Aorta (tissue), 5 donors: ENCODE data around the gene ELAVL2. TPM values are rescaled to one million over a fixed set of nuclear protein-coding genes. Genes with fewer than 3 reads are reported as not detected.

ENCODE experiments used
- ATAC-seq: fragments of 200-7000 bp; cut with Tn5 transposase; one replicate; pipeline ENCODE4 v1.9.1; 2022; ENCODE audit warnings: moderate library complexity; ENCODE audit not compliant: low FRiP score
- DNase-seq, 2 donors: peaks; one replicate each; pipeline ENCODE4 v3.0.0-alpha.2; 2020
- H3K27ac ChIP-seq, 2 donors: one replicate each; pipeline ENCODE4 v1.5.1; 2013; ENCODE audit warnings: low read length in 2 of 2, mild to moderate bottlenecking in 2 of 2, moderate library complexity in 2 of 2, control low read depth in 1 of 2, inconsistent platforms in 1 of 2, low read depth in 1 of 2
- H3K27me3 ChIP-seq, 2 donors: one replicate each; pipeline ENCODE4 v1.6.1; 2013; ENCODE audit warnings: control low read depth in 1 of 2, low read length in 1 of 2, mild to moderate bottlenecking in 1 of 2, moderate library complexity in 1 of 2; ENCODE audit not compliant: insufficient read depth in 2 of 2, control insufficient read depth in 1 of 2
- H3K36me3 ChIP-seq, 2 donors: one replicate each; pipeline ENCODE4 v1.6.1; 2013; ENCODE audit warnings: control low read depth in 1 of 2, low read length in 1 of 2, mild to moderate bottlenecking in 1 of 2; ENCODE audit not compliant: insufficient read depth in 2 of 2, control insufficient read depth in 1 of 2
- H3K4me1 ChIP-seq, 2 donors: one replicate each; pipeline ENCODE4 v1.6.1; 2013; ENCODE audit warnings: low read length in 2 of 2, control low read depth in 1 of 2, mild to moderate bottlenecking in 1 of 2, moderate library complexity in 1 of 2; ENCODE audit not compliant: insufficient read depth in 2 of 2, control insufficient read depth in 1 of 2
- H3K4me3 ChIP-seq, 2 donors: one replicate each; pipeline ENCODE4 v1.5.1; 2013; ENCODE audit warnings: low read length in 2 of 2, control low read depth in 1 of 2, mild to moderate bottlenecking in 1 of 2
- H3K9me3 ChIP-seq: one replicate; pipeline ENCODE4 v1.6.1; 2013; ENCODE audit warnings: mild to moderate bottlenecking, low read length; ENCODE audit not compliant: control insufficient read depth
- WGBS, 2 donors: extraction: QIAGEN DNeasy Blood & Tissue Kit; methylation state at CpG; one replicate each; pipeline ENCODE4 v1.1.7; 2013; 5-methylcytosine and 5-hydroxymethylcytosine counted together
- intact Hi-C, 2 donors: fragments of 100-400 bp; cut with DNase I; formaldehyde crosslinking; loops; one replicate each; pipeline versions ENCODE4 v1.14.2 to v1.15.0; 2022
- polyA plus RNA-seq, 2 donors: library from polyadenylated mRNA; stranded (reverse); fragments of 200-250 nt; gene quantifications; one replicate each; pipeline ENCODE4 v1.2.3, GENCODE V29; 2013
- total RNA-seq, 2 donors: library from RNA; stranded (reverse); fragmentation: NEBNext Ultra II Directional; extraction: Animal tissue kit (Norgen Biotek cat#: 25700); gene quantifications; one replicate each; pipeline ENCODE4 v1.2.1, GENCODE V29; 2021
- donor health status: healthy with polysubstance abuse.
- donor health status: Bipolar disorder and iron deficiency.
- donor health status: DM: no; HTN: no; CAD: no.
- donor health status: DM: no; HTN: no; CAD: no.
- donor health status: DM: yes; HTN: yes; CAD: no.

The ELAVL2 gene
- total and polyA plus RNA-seq, 4 donors = 0.42 TPM; not detected in 3

DNA sequence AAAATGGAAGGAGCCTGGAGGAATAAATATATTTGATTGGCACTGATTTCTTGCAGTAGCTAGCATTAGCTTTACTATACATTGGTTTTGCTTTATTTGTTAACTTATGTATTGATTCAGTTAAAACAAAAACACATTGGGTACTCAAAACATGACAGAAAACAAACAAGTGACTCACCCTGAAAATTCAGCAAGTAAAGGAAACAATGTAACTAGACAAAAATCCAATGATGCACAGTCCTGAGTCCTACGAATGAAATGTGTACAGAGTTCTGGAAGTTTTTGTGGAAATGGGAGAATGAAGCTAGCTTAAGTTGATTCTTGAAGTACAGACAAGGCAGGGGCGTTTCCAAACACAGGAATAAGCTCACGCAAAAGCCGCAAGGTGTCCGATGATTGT lies 175.0 kb downstream of the ELAVL2 start:
- H3K27ac ChIP-seq = no peak overlapping the region
- no peaks in the 10 kb centered on the region for H3K4me1 ChIP-seq
- intact Hi-C loops = no loop called here
- no peaks in the 10 kb centered on the region for H3K27me3 ChIP-seq
- DNase-seq (no peak), ATAC-seq (no peak)
- H3K36me3 ChIP-seq = no peaks in the 10 kb centered on the region
- peaks cover 4% of the 10 kb centered on the region for H3K9me3 ChIP-seq
- WGBS, 2 donors = 90 to 92% methylated on average over 5 of the region's 5 CpGs
- no peak overlapping the region for H3K4me3 ChIP-seq

DNA sequence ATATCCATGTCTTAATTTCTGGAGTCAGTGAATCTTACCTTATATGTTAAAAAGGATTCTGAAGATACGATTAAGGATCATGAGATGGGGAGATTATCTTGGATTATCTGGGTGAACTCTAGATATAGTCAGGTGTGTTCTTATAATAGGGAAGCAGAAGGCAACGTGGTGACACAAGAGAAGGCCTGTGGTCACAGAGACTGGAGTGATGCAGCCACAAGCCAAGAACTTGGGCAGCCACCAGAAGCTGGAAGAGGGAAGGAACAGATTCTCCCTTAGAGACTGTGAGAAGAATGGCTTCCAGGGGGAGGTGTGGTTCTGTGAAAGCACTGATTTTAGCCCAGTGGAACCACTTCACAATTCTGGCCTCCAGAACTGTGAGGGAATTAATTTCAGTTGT lies 177.4 kb downstream of the ELAVL2 start:
- ATAC-seq (no peak), DNase-seq (no peak)
- WGBS, 2 donors = 50 to 56% methylated on average over 2 of the region's 2 CpGs
- Histone ChIP-seq H3K27ac (no peak overlapping the region), H3K36me3 (no peaks in the 10 kb centered on the region), H3K9me3 (peaks cover 7% of the 10 kb centered on the region), H3K4me3 (no peak overlapping the region), H3K4me1 (no peaks in the 10 kb centered on the region), H3K27me3 (no peaks in the 10 kb centered on the region)
- intact Hi-C loops = no loop called here

DNA sequence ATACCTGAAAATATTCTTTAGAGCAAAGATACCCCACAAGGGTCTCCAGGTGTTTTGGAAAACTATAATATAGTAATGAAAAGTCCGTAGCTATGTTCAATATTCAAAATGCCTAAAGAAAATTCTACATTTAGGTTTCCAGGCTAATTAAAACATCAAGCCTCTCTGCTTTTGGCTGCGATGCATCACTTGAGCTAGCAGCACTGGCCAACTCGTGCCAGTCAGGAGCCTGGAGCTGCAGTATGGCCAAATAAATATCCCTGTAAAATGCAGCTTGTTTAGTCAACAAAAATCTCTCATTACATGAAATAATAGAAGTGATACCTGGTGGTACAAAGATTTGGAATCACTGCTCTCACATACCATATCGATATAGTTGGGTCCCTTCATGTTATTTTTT lies 181.1 kb downstream of the ELAVL2 start:
- Histone ChIP-seq H3K27ac (no peak overlapping the region), H3K9me3 (peaks cover 5% of the 10 kb centered on the region), H3K4me3 (no peak overlapping the region), H3K36me3 (no peaks in the 10 kb centered on the region), H3K27me3 (no peaks in the 10 kb centered on the region), H3K4me1 (no peaks in the 10 kb centered on the region)
- 86 to 89% methylated on average over 4 of the region's 4 CpGs for WGBS, 2 donors
- intact Hi-C loops = no loop called here
- ATAC-seq = no peak
- DNase-seq = no peak

DNA sequence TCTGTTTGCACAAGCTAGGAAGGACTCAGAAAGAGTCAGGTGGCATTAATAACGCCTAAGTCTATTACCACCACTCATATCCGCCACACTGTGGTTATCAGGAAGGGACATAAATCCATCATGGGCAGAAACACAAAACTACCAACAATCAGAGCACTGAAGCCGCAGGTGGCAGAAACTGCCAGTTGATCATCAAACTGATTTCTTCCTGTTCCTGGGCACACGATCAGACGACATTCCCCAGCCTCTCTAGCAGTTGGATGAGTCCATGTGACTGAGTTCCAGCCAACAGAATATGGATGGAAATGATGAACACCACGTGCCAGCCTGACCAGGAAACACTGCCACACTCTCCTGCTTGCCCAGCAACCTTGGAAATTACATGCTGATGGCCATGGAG lies 181.7 kb downstream of the ELAVL2 start:
- ATAC-seq (no peak), DNase-seq (no peak)
- WGBS, 2 donors = 77 to 83% methylated on average over 6 of the region's 6 CpGs
- intact Hi-C loops = no loop called here
- Histone ChIP-seq H3K36me3 (no peaks in the 10 kb centered on the region), H3K4me1 (no peaks in the 10 kb centered on the region), H3K9me3 (peaks cover 5% of the 10 kb centered on the region), H3K27ac (no peak overlapping the region), H3K4me3 (no peak overlapping the region), H3K27me3 (no peaks in the 10 kb centered on the region)

DNA sequence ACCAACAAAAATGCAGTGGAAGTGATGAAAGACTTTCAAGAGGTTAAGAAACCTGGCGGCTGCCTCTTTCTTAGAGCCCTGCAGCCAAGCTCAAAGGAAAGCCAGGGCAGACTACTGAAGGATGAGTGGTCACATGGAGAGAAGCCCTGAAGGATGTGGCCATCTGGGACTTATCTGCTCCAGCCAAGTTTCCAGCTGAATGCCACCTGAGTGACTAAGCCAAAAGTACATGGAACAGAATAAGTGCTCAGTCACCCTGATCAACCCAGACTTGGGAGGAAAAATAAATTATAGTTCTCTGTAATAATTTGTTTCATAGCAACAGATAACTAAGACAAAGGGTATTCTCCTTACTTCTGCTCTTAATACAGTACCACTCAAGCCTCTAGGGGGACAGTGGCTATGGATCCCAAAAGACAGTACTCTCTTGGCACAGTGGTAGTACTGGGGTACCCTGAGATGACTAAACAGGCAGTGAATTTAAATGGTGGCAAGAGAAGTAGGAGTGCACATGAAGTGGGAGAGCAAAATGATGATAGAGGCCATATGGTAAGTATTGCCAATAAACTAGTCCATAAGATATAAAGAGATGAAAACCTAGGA lies 182.3 kb downstream of the ELAVL2 start:
- ATAC-seq (no peak), DNase-seq (no peak)
- no peak overlapping the region for H3K4me3 ChIP-seq
- H3K36me3 ChIP-seq = no peaks in the 10 kb centered on the region
- intact Hi-C loops = no loop called here
- H3K27me3 ChIP-seq = no peaks in the 10 kb centered on the region
- H3K27ac ChIP-seq = no peak overlapping the region
- WGBS, 2 donors = 84% methylated on average over 1 of the region's 1 CpG
- peaks cover 4% of the 10 kb centered on the region for H3K9me3 ChIP-seq
- H3K4me1 ChIP-seq = no peaks in the 10 kb centered on the region
